NCI-H1092 treated with DMSO at 0.1 percent for 48 hours (cell line): ENCODE data around the gene B3GNT4.
"Not testable (repeated sequence)": the region's sequence is repeated elsewhere in the genome, so short reads cannot be mapped to it uniquely, and the experiment has no call there.

Experiments
- DNase-seq: peaks from one replicate; lab custom pipeline; 2025; lab: John Stamatoyannopoulos, UW

The B3GNT4 gene

GRCh38 chr12:122189626-122190475, 13.7 kb upstream of the B3GNT4 start:
- no peak for DNase-seq

GRCh38 chr12:122190842-122191668, 12.5 kb upstream of the B3GNT4 start:
- no peak for DNase-seq

DNA sequence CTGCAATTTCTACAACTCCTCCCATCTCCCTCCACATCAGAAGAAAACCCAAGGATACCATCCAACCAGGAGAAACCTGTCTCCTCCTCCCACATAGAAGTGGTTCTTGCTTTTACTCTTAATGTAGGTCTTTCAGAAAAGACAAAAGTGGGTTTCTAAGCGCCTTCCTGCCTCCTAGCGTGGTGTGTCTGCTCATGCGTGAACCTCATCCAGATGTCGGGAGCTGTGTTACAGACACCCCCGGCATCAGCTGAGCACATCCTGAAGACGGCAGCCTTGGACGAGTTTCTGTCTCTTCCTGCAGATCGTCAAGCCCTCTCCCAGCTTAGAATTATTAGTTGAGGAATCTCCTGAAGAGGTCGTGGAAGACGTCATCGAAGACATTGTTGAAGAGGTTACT, 11.1 kb upstream of the B3GNT4 start:
- no peak for DNase-seq

GRCh38 chr12:122194804-122195203, 8.7 kb upstream of the B3GNT4 start:
- no peak for DNase-seq

GRCh38 chr12:122195405-122195804, 8.1 kb upstream of the B3GNT4 start:
- DNase-seq = no peak

GRCh38 chr12:122197612-122197966, 5.9 kb upstream of the B3GNT4 start:
- no peak for DNase-seq

DNA sequence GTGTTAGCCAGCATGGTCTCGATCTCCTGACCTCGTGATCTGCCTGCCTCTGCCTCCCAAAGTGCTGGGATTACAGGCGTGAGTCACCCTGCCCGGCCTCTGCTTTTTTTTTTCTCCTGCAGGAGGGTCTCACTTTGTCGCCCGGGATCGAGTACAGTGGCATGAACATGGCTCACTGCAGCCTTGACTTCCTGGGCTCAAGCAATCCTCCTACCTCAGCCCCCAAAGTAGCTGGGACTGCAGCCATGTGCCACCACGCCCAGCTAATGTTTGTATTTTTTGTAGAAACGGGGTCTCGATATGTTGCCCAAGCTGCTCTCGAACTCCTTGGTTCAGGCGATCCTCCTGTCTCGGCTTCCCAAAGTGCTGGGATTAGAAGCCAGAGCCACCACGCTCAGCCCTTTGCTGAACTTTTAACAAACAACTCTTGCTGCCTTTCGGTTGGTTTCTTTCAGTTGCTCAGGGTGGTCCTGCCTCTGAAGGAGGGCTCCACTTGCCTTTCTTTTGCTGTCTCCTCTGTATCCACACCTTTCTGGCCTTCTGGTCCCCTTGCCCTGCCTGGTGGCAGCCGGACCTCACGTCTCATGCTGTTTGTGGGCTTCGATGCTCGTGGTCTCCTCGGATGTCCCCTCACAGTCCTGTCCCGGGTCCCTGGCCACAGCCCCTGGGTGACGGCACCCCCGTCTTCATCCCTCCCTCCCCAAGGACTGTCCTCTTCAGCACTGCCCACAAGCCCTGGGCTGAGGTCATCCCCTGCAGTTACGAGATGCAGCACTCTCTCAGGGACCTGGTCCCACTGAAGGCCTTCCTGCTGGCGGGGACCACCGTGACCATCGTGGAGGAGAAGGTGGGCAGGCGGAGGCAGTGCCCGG, 3.8 kb upstream of the B3GNT4 start:
- no peak for DNase-seq

DNA sequence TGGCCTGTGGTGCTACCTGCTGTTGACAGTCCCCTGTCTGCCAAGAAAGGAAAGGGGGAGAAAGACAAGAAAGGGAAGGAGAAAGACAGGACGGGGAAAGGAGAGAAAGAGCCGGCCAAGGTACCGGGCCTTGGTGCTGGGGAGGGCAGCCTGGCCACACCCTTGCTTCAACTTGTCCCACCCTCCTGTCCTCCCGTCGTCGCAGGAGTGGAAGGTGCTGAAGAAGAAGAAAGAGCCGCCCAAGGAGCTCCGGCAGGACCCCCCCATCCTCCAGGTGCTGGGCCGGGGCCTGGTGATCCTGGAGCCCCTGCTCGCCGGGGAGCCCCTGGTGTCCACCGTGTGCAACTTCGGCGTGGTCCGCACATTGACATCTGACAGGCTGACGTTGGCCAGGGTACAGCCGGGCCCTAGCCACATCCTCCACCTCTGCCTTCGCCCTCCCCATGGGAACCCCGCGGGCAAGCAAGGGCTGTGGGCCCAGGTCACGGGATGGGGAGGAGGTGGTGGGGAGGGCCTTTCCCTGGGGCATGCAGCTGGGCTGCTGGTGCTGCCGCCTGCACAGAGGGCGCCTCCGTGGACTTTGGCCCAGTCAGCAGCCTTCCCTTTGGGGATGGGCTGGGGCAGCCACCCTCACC, 2.9 kb upstream of the B3GNT4 start:
- DNase-seq = no peak

DNA sequence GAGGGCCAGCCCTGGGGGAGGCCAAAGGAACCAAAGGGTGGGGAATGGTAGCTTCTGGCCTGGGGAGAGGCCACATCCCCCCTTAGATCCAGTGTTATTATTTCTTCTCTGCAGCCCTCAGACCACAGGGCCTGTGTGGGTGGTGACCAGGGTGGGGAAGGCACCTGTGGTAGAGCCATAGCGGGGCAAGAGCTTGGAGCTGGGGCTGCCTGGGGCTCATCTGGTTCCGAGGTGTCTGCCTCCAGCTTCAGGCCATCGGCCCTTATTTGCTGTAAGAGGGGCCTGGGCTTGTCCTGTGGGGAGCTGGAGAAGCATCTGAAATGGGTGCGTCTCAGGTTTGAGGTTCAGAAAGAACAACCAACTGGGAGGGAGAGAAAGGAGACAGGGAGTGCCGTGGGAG, 2.1 kb upstream of the B3GNT4 start:
- DNase-seq = no peak

- no peak for DNase-seq
Measured at GRCh38 chr12:122202017-122202416, 1.5 kb upstream of the B3GNT4 start.

DNA sequence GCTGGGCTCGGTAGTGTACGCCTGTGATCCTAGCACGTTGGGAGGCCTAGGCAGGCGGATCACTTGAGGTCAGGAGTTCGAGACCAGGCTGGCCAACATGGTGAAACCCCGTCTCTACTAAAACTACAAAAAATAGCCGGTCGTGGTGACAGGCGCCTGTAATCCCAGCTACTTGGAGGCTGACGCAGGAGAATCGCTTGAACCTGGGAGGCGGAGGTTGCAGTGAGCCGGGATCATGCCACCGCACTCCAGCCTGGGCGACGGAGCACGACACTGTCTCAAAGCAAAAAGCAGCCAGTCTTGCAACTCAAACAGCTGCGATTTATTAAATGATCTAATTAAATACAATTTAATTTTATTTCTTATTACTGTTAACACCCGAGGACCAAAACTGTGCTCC, 698 bp upstream of the B3GNT4 start:
- not testable (repeated sequence) for DNase-seq

- DNase-seq = no peak
Measured at GRCh38 chr12:122204167-122205052, 901 bp downstream of the B3GNT4 start.

- no peak for DNase-seq
Measured at GRCh38 chr12:122205053-122205925, 1.8 kb downstream of the B3GNT4 start.

- no peak for DNase-seq
Measured at GRCh38 chr12:122206111-122206881, 2.8 kb downstream of the B3GNT4 start.

GRCh38 chr12:122206976-122207375, 3.5 kb downstream of the B3GNT4 start:
- no peak for DNase-seq

- no peak for DNase-seq
Measured at GRCh38 chr12:122207391-122207790, 3.9 kb downstream of the B3GNT4 start.

DNA sequence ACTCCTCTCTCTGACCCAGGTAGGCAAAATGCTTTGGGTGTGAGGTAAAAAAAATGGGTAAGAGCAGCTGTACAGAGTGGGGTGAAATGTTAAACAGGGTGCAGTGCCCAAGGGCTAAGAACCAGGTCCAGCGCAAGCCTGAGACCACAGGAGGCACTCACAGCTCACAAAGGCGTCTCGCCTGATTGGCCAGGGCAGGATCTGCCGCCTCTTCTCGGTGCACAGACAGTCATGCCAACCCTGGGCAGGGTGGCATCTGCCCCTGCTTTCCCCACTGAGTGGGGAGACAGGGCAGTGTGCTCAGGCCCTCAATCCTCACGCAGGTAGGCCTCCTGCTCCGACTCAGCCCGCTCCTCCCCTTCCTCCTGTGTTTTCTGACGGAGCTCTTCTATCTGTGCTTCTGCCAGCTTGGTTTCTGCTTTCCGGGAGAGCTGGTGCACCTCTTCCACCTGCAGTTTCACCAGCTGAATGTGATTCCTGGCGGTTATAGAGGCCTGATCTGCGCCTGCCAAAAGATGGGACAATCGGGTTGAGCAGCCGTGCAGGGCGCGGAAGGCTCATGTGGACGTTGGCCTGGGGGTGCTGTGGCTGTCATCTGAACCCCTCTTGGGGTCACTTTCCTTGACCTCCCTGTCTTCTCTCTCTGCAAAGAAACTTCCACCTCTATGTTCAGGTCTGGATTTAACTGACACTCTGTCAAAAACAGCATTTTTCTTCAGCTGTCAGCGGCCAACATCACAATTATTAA, 4.7 kb downstream of the B3GNT4 start:
- no peak for DNase-seq

DNA sequence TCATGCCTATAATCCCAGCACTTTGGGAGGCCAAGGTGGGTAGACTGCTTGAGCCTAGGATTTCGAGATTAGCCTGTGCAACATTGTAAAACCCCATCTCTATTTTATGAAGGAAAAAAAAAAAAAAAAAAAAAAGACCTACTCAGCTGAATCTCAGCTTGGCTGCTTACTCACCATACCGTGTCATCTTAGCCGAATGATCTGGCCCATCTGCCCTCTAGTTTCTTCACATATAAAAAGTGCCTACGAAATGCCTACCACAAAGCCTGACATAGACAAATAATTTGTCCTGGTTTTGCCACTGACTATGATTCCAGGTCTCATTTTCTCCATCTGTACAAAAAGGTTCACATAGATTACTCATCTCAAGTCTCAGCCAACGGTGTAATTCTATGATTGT, 12.3 kb downstream of the B3GNT4 start:
- no peak for DNase-seq
